NCI-H446 (cell line): Measurements from ENCODE around the gene SLC37A1.
"Not testable (repeated sequence)": the region's sequence is repeated elsewhere in the genome, so short reads cannot be mapped to it uniquely, and the experiment has no call there.

ENCODE experiments used
- DNase-seq, 2 experiments: peaks; one replicate each; lab custom pipeline; 2025; lab: John Stamatoyannopoulos, UW

SLC37A1 gene

DNA sequence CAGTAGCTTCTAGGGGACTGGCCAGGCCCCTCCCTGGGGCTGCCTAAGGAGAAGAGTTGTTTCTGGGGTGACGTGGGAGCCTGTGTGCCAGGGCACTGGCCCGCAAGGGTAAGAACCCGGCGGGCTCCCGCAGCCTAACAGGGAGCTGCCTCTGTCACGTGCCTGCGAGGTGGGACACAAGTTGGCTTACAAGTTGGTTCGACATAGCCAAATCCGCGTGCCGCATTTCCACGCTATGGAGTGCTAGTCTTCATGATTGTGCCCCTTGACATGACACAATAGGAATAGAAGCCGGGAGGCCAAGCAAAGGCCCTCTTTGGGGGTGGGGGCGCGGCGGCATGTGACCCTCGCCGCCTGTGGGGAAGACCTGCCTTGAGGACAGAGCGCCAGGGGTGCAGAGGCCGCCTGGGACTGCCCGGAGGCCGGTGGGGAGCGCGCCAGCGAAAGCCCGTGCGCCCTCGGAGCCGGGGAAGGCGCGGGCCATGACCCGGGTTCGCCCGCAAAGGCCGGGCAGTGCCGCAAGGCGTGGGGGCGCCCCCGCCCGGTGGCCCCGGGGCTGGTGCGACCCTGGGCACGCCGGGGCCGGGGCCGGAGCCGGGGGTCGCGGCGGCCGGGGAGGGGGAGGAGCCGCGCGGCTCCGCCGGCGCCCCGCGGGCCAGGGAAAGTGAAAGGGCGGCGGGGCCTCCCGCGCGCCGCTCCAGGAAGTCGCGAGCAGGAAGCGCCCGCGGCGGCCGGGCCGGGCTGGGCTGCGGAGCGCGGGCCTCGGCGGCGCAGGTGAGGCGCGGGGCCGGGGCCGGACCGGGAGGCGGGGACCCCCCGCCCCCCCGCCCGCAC, at the start of gene SLC37A1:
SLC37A1 (plus strand) TSS at position 702 of the 834 bp plus-strand sequence. CDS start 4,603 bp downstream, outside the sequence.
- no peak for DNase-seq

DNA sequence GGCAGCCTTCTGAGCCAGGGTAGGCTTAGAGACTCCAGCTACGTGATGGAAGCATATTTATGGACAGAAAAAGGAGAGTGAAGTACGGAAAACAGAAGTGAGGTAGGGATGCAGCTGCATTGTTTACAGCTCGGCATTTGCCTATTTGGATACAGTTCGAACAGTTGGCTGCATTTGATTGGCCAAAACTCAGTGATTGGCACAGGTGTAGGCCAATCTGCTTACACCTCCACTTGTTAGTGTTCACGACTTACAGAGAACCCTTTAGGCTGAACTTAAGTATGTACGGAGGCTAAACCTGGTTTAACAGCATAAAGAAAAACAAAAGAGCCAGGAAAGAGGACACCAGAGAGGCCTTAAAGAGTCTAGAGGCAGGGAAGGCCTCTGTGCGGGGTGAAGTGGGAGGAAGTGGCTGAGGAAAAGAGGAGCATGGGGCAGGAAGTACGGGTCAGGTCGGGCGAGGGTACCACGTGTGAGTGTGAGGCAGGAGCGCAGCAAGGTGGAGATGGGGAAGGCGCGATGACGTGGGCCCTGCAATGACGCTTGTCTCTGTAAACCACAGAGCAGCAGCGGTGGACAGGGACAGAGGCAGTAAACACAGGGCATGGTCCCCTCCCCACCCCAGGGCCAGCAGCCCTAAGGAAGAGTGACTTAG, 49.7 kb upstream of the SLC37A1 start:
- peak in 1 of 2 experiments; percentile 44 for DNase-seq

DNA sequence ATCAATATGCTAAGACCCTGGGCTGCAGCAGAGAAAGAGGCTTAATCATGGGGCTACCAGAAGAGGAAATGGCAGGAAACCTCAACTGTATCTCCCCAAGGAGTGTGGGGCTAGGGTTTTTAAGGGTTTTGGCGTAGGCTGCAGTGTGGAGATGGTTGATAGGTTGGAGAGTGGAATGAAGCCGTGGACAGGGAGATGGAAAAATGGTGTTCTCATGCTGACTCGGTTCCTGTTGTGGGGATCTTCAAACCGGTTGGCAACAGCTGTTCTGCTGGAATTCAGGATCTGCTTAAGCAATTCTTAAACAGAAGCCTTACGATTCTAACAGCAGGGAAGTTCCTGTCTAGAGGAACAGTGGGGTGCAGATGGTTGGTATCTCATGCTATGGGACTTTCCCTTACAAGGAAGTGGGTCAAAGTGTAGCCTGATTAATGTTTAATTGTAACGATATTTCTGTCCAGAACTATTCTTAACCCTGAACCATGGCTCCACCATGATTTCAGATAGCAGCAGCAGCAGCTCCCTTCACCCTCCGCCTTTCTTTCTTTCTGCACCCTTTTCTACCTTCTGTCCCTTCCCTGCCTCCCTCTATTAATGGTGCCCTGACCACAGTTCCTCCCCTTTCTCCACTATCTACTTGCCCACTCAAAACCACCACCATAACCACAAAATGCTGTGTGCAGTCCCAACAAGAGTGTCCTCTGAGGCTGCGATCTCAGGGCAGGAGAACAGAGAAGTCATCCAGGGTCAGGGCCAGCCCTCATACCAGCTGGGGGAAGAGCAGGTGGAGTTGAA, 48.4 kb upstream of the SLC37A1 start:
- no peak for DNase-seq

DNA sequence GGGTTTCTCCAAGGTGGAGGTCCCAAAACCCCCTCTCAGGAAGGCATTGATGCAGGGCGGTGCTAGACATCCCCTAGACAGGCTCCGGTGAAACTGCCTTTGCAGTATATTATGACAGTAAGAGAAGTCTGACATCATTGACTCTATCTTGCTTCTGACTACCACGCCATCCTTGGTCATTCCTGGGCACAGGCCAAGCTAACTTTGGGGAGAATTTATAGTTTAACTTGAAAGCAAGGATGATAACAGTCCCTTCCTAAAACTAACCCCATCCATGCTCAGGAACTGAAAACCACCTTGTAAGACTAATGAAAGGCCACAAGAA, 47.9 kb upstream of the SLC37A1 start:
- no peak for DNase-seq

DNA sequence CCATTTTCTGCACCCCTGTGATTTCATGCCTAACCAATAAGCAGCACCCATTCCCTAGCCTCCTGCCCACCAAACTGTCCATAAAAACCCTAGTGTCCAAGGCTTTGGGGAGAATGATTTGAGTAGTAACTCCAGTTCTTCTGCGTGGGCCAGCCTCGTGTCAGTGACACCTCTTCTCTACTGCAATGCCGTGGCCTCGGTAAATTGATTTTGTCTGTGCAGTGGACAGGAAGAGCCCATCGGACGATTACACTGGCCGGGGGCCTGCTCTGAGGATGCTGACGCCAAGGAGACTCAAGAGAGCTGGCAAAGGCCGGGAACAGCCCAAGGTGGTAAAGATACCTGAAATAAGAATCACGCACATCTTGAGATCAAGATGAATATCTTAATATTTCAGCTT, 47.0 kb upstream of the SLC37A1 start:
- DNase-seq: no peak

DNA sequence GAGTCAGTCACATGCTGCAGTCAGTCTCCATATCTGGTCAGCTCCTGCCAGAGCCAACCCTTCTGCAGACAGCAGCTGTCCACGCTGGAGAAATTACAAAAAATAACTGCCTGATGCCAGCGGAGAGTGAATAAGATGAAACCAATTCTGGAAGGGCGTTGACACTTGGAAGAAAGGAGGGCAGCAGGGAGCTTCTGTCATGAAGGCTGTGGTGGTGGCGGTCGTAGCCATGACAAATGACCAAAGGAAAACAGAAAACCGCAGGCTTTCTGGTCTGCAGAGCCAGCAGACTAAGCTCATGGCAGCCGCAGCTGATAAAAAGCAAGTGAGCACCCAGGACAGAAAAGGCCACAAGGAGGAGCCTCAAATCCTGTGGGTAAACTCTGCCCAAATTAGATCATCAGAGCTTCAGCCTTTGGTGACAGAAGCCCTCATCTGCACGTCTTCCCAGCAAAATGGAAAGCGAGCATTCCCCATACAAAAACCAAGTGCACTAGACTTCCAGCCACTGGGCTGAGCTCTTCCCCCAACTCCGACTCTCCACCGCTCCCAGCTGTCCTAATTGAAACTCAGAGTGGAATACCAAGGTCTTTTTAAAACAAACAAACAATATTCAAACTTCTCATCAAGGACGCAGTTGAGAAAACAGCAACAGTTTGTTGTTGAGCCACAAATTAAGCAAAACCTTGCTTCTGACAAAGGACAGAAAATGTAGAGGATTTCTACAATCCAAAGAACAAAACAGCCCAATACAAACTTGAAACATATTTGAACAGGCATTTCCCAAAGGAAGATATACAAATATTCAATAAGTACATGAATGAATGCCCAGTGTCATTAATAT, 46.3 kb upstream of the SLC37A1 start:
- DNase-seq: no peak

DNA sequence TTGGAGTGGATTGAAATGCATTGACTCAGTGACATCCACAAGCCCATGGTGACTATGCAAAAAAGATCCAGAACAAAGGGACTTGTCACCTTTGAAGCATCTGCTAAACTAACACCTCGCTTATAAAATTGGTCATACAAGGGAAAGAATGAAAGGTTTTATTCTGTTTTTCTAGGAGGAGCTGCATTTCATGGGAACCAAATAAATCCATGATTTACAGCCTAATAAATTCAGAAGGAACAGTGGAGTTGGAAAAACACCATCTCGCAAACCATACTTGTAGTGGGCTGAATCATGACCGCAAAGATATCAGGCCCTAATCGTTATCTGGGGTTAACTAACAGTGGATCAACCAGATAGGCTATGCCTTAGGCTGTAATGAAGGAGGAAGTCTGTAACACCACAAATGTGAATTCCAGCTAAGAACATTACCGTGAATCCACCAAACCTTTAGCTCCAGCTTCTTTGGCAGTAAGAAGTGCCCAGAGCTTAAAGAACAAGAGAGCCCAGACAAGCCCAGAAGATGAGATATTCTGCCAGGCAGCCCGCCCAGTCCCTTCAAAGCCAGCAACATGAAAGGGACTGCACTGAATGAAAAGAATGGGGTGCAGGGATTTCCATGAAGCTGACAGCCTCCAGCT, 45.0 kb upstream of the SLC37A1 start:
- no peak for DNase-seq

DNA sequence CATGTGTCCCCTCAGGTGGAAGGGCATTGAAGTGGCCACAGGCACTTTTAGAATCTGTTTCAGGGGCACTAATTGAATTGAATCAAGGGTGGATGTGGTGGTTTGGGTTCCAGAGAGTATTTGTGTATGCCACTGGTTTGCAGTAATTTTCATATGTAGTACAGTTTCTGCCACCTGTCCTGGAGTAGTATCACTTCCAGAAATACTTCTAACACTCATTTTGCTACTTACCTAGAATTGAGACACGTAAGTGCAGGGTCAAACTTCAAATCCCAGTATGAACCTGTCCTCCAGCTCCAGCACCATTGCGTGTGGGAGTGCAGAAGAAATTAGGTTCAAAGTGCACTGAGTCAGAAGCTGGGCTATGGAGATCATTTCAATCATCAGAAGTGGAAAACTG, 44.4 kb upstream of the SLC37A1 start:
- DNase-seq: no peak

DNA sequence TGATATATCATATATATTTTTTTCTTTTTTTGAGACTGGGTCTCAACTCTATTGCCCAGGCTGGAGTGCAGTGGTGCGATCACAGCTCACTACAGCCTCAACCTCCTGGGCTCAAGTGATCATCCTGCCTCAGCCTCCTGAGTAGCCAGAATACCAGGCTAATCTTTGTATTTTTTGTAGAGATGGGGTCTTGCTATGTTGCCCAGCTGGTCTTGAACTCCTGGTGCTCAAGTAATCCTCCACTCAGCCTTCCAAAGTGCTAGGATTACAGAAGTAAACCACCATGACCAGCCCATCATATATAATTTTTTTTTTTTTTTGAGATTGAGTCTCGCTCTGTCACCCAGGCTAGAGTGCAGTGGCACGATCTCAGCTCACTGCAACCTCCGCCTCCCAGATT, 43.9 kb upstream of the SLC37A1 start:
- not testable (repeated sequence) for DNase-seq

DNA sequence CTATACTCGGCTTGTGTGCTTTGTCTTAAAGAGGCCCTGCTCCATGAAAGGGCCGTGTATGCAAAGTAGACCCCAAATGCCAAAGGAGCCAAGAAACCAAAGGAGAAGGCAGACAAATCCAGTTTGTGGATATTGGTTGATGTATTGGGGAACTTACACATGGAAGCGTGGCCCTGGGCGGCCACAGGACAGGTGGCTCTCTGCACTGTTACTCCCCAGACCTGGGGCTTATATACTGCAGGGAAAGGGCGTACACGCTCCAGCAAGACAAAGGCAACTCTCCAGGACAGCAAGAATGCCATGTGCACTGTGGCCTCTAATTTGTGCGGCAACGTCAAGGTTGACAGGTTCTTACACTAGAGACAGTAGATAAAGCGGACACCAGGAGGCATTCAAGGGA, 42.4 kb upstream of the SLC37A1 start:
- no peak for DNase-seq

DNA sequence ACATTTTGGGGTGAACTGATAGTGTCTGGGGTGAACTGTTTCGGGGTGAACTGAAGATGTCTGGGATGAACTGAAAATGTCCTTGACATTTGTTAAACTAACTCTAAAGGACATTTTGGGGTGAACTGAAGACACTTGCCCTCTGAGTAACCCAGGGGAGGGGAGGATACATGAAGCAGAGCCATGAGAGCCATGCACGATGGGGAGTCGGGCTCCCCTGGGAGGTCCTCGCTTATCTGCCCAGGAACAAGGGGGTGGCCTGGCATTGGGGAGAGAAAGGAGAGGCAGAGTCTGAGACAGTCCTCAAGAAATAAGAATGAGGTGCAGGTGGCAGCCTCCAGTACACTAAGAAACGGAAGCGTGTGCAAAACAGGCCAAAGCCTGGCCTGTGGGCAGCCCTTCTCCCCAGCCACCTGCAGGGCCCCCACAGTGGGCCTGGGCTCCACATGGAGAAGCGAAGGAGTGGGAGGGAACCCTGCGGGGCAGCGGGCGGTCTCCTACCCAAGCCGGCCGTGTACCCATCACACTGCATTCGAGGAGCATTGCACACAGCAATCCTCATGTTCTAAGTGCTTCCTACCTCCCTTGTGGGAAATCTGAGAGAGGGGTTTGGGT, 41.8 kb upstream of the SLC37A1 start:
- no peak for DNase-seq

DNA sequence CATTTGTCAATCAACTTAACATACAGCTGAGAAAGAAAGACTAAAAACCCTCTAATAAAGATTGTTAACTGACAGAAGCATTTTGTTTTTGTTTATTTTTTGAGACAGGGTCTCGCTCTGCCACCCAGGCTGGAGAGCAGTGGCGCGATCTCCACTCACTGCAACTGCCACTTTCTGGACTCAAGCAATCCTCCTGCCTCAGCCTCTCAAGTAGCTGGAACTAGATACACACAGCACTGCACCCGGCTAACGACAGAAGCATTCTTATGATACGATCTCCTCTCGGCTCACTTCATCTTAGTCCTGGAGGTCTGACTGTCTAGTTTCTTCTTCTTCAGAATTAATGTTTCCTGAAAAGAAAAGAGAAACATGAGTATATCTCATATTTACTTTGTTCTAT, 41.1 kb upstream of the SLC37A1 start:
- DNase-seq: no peak

DNA sequence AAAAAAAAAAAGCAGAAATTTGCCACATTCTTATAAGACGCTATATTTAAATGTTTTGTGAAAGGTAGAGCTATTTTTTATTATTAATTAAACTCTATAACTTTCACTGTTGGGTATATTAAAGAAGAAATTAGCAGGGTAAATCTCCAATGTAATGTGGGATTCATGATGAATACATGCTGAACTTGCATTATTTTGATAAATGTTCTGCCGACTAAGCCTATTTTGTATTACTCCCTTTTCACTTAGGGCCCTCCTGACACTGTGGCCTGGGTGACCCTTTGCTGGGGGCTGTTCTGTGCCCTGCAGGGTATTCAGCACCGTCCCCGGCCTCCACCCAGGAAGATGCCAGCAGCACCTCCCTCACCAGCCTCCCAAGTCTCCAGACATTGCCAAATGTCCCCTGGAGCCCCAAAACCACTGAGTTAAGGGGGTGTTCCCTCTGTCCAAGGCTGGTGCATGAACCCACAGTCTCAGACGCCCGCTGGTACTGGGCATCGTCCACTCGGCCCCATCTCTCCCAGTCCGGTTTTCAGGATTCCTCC, 40.1 kb upstream of the SLC37A1 start:
- no peak for DNase-seq

DNA sequence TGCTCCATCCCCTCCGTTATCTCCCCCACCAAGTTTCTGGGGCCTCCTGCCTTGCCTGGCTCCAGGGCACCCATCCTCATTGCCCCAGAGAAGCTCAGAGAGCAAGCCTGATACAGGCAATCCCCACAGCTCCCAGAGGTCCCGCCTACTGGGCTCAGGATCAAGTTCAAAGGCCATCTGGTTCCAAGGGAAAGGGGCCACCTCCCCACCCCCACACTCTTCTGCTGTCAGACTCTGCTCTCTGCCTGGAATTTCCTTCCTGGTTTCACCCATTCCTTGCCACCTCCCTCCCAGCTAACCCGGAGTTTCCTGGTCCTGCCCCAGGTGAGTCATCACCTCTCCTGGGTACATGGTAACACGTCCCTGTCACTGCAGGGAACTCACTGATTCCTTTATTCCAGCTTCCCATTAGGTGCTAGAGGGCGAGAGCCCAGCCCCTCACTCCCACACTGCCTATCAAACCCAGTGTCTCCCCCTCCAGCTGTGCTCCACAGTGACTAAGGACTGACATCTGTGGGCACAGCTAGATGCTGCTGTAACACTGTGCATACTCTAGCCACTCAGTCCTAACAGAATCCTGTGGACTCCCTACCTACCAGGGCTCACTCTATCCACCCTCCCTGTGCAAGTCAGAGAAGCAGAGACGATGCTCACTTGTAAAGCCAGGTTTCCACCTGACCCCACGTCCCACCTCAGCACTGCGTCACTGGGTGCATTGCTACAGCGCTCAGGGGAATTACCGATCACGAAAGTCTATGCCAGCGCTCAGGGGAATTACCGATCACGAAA, 39.4 kb upstream of the SLC37A1 start:
- no peak for DNase-seq

DNA sequence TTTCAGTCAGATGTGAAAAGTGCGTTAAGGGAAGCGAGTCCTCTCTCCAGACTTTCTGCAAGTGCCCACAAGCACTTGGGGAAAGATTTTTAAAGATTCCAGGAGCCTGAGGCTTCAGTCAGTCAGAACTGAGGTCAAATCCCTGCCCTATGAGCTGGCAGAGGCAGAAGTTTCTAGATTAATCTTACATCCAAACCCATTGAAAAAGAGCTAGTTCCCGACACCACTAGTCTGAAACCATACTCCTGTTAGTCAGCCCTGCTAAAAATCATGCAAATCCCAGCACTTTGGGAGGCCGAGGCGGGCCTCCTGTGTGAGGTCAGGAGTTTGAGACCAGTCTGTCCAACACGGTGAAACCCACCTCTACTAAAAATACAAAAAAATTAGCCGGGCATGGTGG, 38.6 kb upstream of the SLC37A1 start:
- DNase-seq: no peak

DNA sequence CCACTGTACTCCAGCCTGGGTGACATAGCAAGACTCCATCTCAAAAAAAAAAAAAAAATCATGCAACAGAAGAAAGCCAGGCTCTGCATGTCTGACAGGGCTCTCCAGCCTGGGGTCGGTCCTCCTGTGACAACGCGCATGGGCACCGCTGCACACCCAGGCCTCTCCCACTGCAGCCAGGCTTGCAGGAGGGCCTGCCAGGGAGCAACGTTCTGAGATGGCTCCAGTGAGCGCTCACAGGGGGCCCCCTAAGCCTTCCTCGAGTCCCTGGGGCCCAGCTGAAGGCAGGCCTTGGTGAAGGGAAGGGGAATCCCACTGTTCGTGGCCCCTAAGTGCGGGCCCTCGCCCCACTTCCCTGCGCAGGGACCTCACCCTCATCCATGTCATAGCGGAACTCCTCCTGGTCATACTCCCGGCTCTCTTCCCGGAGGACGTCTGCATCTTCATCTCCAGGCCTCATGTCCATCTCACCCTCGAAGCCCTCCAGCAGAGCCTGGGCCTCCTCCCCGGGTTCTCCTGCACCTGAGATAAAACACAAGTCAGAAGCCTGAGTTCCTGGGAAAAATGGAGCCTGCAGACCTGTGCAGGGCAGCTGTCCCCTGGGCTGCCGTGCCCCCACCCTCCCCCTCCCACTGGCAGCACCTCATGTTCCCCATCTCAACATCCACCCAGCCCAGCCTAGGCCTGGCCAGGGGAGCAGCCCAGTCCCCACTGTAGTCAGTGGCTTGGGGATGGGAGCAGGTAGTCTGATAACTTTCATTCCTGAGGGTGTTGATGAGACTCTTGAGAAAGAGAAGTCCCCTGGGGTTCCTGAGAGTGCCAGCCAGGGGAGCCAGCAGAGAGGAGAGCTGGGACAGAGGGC, 37.9 kb upstream of the SLC37A1 start:
- no peak for DNase-seq

DNA sequence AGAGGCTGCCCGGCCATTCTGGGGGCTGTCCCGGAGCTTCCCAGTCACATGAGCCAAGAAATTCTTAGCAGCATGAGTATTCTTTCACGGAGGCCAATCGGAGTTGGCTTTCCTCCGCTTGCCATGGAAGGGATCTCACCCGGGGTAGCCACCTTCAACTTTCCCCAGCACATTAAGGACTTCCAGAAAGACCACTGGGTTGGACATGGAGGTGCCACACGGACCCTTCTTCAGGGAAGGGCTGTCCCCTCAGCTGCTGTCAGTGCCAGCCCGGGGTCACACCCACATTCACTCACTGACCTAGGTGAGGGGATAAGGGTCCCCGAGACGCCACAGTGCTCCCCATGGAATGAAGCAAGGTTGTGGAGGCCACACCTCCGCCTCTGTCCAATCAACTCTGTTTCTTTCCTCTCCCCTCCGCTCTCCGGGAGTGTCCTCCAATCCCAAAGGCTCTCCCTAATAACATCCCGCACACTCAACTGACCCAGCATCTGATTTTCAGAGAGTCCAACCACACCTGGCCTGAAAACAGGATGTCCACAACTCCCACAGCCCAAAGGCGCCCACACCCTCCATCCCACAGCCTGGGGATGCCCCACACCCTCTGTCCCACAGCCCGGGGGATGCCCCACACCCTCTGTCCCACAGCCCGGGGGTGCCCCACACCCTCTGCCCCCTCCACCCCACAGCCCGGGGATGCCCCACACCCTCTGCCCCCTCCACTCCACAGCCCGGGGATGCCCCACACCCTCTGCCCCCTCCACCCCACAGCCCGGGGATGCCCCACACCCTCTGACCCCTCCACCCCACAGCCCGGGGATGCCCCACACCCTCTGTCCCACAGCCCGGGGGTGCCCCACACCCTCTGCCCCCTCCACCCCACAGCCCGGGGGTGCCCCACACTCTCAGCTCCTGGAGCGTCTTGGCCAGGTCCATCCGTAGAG, 37.0 kb upstream of the SLC37A1 start:
- no peak for DNase-seq

DNA sequence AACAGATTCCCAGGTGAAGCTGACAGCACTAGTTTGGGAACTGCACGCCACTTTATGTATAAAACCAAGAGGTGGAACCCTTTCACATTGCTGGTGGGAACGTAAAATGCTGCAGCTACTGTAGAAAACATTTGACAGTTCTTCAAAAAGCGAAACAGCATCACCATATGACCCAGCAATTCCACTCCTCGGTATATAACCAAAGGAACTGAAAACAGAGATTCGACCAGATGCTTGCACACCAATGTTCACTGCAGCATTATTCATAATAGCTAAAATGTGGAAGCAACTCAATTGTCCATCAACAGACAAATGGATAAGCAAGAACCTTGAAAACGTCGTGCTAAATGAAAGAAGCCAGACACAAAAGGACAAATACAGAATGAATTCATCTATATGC, 35.1 kb upstream of the SLC37A1 start:
- DNase-seq: no peak
